MCF 10A (cell line): ENCODE data around the gene SIRPG. TPM values are rescaled to one million over a fixed set of nuclear protein-coding genes. Genes with fewer than 3 reads are reported as not detected.

ENCODE experiments used
- BruUV-seq: library from RNA; stranded (reverse); fragments of 400-500 nt; replicated peaks from 2 replicates; lab custom pipeline; 2021; lab: Mats Ljungman, UMichigan
- CTCF ChIA-PET: fragments of 300-600 bp; sonication (Branson Sonifier 250); formaldehyde crosslinking; extraction: SDS; loops from one replicate; lab custom pipeline; 2021; ENCODE audit warnings: antibody characterized with exemption, inconsistent platforms; lab: Yijun Ruan, JAX
- POLR2A ChIA-PET: fragments of 300-600, 350-650 bp; sonication (Branson Sonifier 250); formaldehyde crosslinking; extraction: SDS; loops from one replicate; lab custom pipeline; 2020; ENCODE audit warnings: antibody characterized with exemption, inconsistent platforms; lab: Yijun Ruan, JAX
- DNase-seq: peaks from one replicate; pipeline ENCODE4 v3.0.0-alpha.2; 2018; ENCODE audit not compliant: unreplicated experiment
- H3K27ac Mint-ChIP-seq: one replicate; pipeline ENCODE4 v1.8.0; 2022; ENCODE audit warnings: mild to moderate bottlenecking, low read depth, mixed read lengths; ENCODE audit not compliant: unreplicated experiment
- H3K27me3 Mint-ChIP-seq: one replicate; pipeline ENCODE4 v1.8.0; 2022; ENCODE audit warnings: mixed read lengths; ENCODE audit not compliant: insufficient read depth, unreplicated experiment
- H3K36me3 Mint-ChIP-seq: one replicate; pipeline ENCODE4 v1.8.0; 2022; ENCODE audit warnings: mild to moderate bottlenecking, moderate library complexity, mixed read lengths; ENCODE audit not compliant: insufficient read depth, unreplicated experiment
- H3K4me1 Mint-ChIP-seq: one replicate; pipeline ENCODE4 v1.8.0; 2022; ENCODE audit warnings: mixed read lengths; ENCODE audit not compliant: insufficient read depth, unreplicated experiment
- H3K4me3 Mint-ChIP-seq: one replicate; pipeline ENCODE4 v1.8.0; 2022; ENCODE audit warnings: mild to moderate bottlenecking, moderate library complexity, mixed read lengths; ENCODE audit not compliant: unreplicated experiment
- H3K9me3 Mint-ChIP-seq: one replicate; pipeline ENCODE4 v1.8.0; 2022; ENCODE audit warnings: mixed read lengths; ENCODE audit not compliant: unreplicated experiment
- intact Hi-C: fragments of 100-400 bp; cut with micrococcal nuclease; formaldehyde crosslinking; loops from 2 replicates; pipeline ENCODE4 v1.14.1; 2022
- total RNA-seq: library from RNA; stranded (reverse); gene quantifications from 2 replicates; pipeline ENCODE4 v1.2.3, GENCODE V29; 2022
- TF ChIP-seq, protein P1 (sequence below): fragments of 200-600 bp; IDR thresholded peaks from one replicate; pipeline ENCODE4 v1.8.0; 2022; ENCODE audit warnings: antibody characterized with exemption, mild to moderate bottlenecking; ENCODE audit not compliant: unreplicated experiment

The SIRPG gene
- total RNA-seq, 1 experiment from 2014 or later, result not detected

DNA sequence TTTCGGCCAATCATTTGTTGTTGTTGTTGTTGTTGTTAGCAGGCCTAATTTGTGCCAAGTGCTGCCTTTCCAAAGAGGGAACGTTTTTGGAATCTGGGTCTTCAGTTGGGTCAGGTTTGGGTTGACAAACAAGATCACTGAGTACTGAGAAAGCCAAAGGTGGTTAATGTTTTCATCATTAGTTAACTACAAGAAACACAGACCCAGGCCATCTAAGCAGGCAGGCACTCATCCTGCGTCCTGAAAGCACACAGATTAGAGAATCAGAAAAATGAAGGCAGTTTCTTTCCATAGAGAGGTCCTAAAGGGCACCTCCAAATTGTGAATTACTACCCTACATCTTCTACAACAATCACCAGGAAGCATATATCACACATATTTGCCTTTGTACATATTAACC lies 15.1 kb upstream of the SIRPG start:
- POLR2A ChIA-PET, result no interaction called here
- CTCF ChIA-PET, result no interaction called here
- Mint-ChIP-seq H3K9me3 (no peaks in the 10 kb centered on the region), H3K27ac (no peak overlapping the region), H3K36me3 (no peaks in the 10 kb centered on the region), H3K27me3 (no peaks in the 10 kb centered on the region), H3K4me1 (peaks cover 6% of the 10 kb centered on the region), H3K4me3 (no peak overlapping the region)
- no peak for DNase-seq
- no TSS peak for BruUV-seq
- TF ChIP-seq, protein P1, sequence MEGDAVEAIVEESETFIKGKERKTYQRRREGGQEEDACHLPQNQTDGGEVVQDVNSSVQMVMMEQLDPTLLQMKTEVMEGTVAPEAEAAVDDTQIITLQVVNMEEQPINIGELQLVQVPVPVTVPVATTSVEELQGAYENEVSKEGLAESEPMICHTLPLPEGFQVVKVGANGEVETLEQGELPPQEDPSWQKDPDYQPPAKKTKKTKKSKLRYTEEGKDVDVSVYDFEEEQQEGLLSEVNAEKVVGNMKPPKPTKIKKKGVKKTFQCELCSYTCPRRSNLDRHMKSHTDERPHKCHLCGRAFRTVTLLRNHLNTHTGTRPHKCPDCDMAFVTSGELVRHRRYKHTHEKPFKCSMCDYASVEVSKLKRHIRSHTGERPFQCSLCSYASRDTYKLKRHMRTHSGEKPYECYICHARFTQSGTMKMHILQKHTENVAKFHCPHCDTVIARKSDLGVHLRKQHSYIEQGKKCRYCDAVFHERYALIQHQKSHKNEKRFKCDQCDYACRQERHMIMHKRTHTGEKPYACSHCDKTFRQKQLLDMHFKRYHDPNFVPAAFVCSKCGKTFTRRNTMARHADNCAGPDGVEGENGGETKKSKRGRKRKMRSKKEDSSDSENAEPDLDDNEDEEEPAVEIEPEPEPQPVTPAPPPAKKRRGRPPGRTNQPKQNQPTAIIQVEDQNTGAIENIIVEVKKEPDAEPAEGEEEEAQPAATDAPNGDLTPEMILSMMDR, result no peak
- intact Hi-C loops, result no loop called here

DNA sequence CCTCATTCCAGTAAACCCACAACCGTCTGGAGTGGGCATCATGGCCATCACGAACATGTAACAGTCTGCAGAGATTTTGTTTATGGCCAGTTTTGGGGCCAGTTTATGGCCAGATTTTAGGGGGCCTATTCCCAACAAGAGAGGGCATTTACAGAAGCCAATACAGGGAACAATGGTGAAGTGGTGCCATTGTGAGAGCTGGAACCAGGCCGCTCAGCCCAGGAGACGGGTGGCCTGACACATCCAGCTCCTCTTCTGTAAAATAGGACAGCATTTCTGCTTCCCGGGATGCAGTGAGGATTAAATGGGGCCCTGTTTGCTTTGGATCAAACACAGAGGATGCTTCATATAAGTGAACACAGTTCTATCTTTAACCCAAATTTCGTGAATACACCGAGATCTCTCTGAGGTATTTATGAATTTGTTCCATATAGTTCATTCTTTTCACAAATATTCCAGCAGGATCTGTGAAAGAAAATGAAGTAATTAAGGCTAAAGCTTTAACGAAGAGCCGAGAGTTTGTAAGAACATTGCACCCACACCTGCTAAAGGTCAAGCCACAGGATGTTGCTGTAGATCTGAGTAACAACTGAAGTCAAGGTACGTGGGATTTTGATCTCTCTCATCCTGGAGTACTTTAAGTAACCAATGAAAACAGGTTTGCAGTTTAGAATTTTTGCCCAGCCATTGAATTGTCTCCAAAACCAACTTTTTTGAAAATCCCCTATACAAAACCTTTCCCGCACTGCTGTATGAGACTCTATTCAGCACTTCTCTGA lies 14.5 kb upstream of the SIRPG start:
- intact Hi-C loops, result no loop called here
- H3K4me1 Mint-ChIP-seq, result peaks cover 6% of the 10 kb centered on the region
- no peak overlapping the region for H3K4me3 Mint-ChIP-seq
- ChIA-PET POLR2A (no interaction called here), CTCF (no interaction called here)
- H3K9me3 Mint-ChIP-seq, result no peaks in the 10 kb centered on the region
- no peaks in the 10 kb centered on the region for H3K36me3 Mint-ChIP-seq
- H3K27ac Mint-ChIP-seq, result no peak overlapping the region
- TF ChIP-seq, protein P1, result no peak
- DNase-seq, result no peak
- no TSS peak for BruUV-seq
- no peaks in the 10 kb centered on the region for H3K27me3 Mint-ChIP-seq

DNA sequence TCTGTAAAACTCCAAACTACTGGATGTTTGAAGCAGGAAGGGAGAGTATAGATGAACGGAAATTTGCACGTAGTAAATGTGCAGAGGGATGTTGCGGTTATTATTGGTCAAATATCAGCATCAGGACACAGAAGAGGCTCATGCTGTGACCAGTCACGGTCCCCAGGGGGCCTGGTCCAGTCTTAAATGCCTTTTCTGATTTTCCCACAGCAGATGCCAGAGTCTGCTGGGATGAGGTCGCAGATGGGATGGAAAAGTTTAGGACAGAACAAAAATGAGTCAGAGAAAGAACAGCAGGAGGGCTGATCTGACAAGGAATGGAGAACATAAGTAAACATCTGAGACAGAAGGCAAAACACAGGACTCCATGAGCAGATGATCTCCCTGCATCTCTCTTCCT lies 11.7 kb upstream of the SIRPG start:
- peaks cover 7% of the 10 kb centered on the region for H3K4me1 Mint-ChIP-seq
- TF ChIP-seq, protein P1, result no peak
- no peak overlapping the region for H3K27ac Mint-ChIP-seq
- POLR2A ChIA-PET, result no interaction called here
- peak; percentile 7 for DNase-seq
- CTCF ChIA-PET, result interaction anchor here (0.7 kb wide), 2 partner anchors 68 to 95 kb away, joined by 3 read pairs; no protein-coding TSS in a partner anchor
- BruUV-seq, result no TSS peak
- H3K9me3 Mint-ChIP-seq, result no peaks in the 10 kb centered on the region
- intact Hi-C loops, result no loop called here
- no peak overlapping the region for H3K4me3 Mint-ChIP-seq
- no peaks in the 10 kb centered on the region for H3K27me3 Mint-ChIP-seq
- no peaks in the 10 kb centered on the region for H3K36me3 Mint-ChIP-seq

DNA sequence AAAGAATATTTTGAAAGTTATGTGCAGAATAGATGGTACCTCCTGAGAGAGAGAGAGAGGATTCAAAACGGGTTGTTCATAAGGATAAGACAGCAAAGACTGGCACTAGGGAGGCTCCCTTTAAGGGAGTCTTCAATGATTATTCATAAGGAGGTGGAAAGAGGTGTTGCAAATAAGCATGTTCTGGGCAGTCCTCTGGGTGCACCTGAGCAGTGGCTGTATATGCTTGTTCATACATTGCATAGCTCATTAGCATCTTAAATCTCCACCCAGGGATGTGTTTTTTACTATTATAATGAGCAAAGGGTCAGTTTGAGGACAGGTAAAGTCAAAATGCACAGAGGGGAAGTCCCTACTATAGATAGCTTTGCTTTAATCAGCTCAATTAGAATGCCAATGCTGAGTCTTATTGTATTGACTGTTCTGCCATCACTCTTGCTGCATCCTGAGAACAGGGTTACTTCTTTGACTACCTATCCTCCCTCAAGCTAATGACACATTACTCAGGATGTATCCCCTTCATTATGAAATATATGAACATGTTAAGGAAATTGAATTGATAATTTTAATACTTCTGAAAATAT lies 10.0 kb upstream of the SIRPG start:
- Mint-ChIP-seq H3K4me1 (peaks cover 15% of the 10 kb centered on the region), H3K27me3 (no peaks in the 10 kb centered on the region), H3K36me3 (no peaks in the 10 kb centered on the region), H3K27ac (no peak overlapping the region), H3K9me3 (no peaks in the 10 kb centered on the region), H3K4me3 (no peak overlapping the region)
- POLR2A ChIA-PET, result interaction anchor here (0.9 to 1.2 kb wide), 2 partner anchors 9 to 51 kb away, joined by 3 read pairs; no protein-coding TSS in a partner anchor
- intact Hi-C loops, result no loop called here
- TF ChIP-seq, protein P1, result no peak
- DNase-seq, result no peak
- BruUV-seq, result no TSS peak
- CTCF ChIA-PET, result interaction anchor here (0.7 to 1.1 kb wide), 2 partner anchors 8 to 67 kb away, joined by 3 read pairs; no protein-coding TSS in a partner anchor
